GM18526 (cell line): Measurements from ENCODE around the gene CD36.

Experiments
- POLR2A ChIP-seq: IDR thresholded peaks from 3 replicates; pipeline ENCODE4 v1.6.1; 2011; ENCODE audit not compliant: insufficient read length; ENCODE audit errors: extremely low read depth

CD36 gene

DNA sequence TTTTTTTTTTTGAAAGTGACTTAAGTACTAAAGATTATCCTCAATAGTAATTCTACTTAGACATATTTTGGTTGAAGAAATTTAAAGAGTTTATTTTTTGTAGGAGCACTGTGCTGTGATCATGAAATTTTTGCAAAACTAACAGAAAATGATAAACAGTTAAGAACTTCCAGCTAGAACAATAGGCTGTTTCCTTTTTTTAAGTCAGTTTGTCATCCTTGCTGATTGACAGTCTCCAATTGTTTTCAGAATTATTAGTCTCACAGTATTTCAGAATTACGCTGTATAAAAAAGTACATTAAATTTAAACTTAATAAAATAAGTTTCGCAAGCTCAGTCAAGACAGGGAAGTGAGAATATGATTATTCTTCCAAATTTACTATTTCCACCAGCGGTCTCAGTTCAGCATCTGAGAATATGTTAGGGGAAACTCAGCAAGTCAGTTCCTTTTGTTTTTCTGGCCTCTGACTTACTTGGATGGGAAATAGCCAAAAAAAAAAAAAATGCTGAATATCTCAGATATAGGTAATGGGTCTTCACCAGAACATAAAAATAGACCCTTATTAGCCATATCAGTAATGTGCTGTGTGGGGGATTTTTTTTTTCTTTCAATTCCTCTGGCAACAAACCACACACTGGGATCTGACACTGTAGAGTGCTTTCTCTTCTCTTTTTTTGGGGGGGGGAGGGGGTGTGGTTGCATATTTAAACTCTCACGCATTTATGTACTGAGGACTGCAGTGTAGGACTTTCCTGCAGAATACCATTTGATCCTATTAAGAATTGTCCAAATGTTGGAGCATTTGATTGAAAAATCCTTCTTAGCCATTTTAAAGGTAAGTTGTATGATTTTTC is at the start of gene CD36:
Gene CD36, plus strand, starts transcription at position 732 of the 855 bp plus-strand sequence. CDS start 8,099 bp downstream, outside the sequence.
- TF ChIP-seq POLR2A = no peak

- TF ChIP-seq POLR2A = no peak
Observed at GRCh38 chr7:80589631-80590030, 48.8 kb upstream of the CD36 start.

DNA sequence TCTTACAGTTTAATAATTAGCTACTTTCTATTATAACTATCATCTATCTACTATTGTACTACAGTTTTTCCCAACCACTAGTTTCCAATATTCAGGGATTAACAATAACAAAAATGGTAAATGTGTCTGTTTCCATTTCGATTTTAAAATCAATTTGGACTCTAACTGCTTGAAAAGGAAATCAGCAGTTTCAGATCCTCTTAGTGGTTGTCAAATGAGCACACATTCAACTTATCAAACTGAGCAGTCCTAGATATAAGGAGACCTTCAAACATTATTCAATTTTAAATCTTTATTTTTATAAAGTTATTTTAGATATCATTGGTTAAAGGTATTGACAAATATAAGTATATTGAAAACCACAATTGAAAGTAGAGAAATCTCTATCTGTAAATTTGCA is 46.8 kb upstream of the CD36 start:
- TF ChIP-seq POLR2A = no peak

- no peak for TF ChIP-seq POLR2A
Observed at GRCh38 chr7:80593869-80594586, 44.4 kb upstream of the CD36 start.

- TF ChIP-seq POLR2A = no peak
Observed at GRCh38 chr7:80596933-80597517, 41.4 kb upstream of the CD36 start.

DNA sequence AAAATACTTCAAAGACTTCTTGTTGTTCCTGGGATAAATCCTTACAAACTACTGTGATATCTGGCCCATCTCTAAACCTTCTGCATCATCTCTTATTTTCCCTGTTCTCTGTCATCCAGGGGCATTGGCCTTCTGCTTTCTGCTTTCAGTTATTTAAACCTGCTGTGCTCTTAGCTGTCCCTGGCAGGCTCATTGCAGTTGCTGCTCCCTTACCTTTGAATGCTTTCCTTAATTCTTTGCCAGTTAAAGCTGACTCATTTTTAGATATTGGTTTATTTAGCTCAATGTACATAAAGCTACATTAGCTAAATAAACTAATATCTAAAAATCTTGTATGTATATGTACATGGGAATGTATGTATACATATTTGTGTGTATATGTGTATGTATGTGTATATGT is 40.6 kb upstream of the CD36 start:
- TF ChIP-seq POLR2A = no peak

DNA sequence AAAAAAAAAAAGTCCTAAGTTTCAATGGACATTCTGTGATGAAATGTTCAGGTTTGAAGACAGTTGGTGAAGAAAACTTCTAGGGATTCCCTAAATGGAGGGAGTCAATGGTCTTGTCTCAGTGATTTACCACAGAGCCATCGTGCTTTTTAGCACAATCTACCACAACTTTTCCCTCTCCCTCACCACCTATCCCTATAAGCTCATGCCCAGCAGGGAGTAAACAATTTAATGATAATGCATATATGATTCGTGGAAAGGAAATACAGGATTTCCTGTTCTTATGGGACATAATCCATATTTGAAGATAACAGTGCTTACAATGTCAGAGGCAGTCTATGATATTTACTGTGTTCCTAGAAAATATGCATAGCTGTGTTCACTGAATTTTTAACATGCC is 38.4 kb upstream of the CD36 start:
- no peak for TF ChIP-seq POLR2A

DNA sequence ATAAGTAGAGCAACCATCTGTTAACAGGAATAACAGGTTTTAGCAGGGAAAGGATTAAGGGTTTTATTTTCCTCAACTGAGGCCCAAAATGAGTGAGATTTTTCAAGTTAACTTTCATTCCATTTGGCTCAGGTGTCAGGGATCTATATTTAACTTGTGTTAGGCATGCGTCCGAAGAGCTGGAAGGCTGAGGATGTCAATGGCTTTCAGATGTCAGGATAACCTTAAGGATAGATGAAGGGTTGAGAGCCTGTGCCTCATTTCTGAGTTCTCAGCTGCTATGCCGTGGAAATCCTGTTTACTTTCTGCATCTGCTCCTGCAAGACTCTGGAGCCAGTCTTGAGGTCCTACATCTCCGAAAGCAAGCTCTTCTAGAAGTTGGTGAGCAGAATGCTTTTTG is 36.4 kb upstream of the CD36 start:
- TF ChIP-seq POLR2A = no peak

GRCh38 chr7:80603940-80604339 is 34.5 kb upstream of the CD36 start:
- no peak for TF ChIP-seq POLR2A

DNA sequence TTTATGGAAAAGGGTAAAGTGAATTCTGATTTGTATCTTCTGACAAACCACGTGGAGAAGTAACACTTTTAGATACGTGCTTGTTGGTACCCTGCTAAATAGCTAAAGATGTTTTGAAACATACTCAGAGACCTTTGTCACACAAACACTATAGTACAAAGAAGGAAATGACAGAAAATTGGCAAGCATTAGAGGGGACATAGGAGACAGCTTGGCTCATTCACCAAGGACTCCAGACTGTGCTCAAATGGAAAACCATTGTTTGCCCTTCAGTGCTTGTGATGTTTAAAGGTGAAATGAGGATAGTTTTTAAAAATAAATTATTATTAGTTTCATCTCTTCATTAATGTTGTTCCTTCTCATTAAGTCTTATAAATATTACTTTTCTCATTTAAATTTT is 34.0 kb upstream of the CD36 start:
- TF ChIP-seq POLR2A = no peak

GRCh38 chr7:80607136-80607535 is 31.3 kb upstream of the CD36 start:
- no peak for TF ChIP-seq POLR2A

GRCh38 chr7:80608336-80608735 is 30.1 kb upstream of the CD36 start:
- no peak for TF ChIP-seq POLR2A

DNA sequence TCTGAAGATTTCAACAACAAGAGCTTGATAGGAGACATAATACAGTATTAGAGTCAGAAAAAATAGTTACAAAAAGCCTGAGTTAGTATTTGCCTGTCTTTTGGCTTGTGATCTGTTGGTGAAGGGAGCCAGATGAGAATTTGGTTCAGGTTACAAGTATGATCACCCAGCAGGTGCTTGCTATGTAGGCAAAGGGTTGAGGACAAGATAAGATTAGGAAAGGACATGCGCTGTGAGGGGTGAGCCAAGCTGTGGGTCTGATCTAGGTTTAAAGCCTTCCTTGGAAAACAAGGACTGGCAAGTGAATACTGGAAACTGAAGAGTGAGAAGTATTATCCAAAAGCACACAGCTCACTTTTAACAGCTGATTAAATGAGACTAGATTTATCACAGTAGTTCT is 28.7 kb upstream of the CD36 start:
- TF ChIP-seq POLR2A = no peak

- no peak for TF ChIP-seq POLR2A
Observed at GRCh38 chr7:80611353-80611752, 27.1 kb upstream of the CD36 start.

DNA sequence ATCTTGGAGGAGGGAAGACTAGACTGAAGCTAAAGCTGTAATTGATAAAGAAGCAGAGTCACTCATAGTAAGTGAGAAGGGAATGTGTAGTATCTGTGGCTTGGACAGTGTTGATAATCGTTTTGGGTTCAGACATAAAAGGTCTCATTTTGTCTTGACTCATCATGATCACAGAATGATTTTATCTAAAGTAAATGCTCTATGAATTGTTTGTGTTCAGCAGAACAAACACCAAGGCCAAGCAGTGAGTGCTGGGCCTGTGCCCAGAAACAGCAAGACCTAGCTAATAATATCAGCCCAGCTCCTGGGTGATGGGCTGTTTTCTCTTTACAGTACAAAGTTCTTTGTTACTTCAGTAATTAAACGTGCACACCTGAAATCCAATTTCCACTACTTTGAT is 26.7 kb upstream of the CD36 start:
- TF ChIP-seq POLR2A = no peak

- no peak for TF ChIP-seq POLR2A
Observed at GRCh38 chr7:80612880-80613279, 25.6 kb upstream of the CD36 start.

- no peak for TF ChIP-seq POLR2A
Observed at GRCh38 chr7:80613519-80613918, 24.9 kb upstream of the CD36 start.

DNA sequence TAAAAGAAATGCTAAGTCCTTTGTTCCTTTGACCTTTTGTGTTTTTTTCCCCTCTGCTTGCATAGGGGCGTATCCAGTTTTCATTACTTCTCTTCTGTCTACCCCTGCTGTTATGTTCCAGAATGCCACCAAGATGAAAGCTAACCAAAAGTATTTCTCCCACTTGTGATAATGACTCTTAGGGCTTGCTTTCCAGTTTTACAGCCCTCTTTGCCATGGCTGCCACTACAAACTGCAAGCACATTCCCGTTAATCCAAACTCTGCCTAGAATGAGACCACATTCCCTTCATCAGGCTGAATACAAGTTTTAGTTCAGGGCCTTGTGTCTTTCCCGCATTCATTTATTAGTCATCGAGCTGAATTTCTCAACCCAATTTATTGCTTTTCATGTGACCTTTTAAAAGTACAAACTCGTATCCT is 23.6 kb upstream of the CD36 start:
- no peak for TF ChIP-seq POLR2A
